ENCODE measurements around the gene OR10T2. TPM values are rescaled to one million over a fixed set of nuclear protein-coding genes. Genes with fewer than 3 reads are reported as not detected.

OR10T2 gene
- total and polyA plus RNA-seq, 2 donors, result not detected

Other genes starting within 250 kb of the OR10T2 start
- 1.6 TPM for gene CD1D, start 218.6 kb downstream of the OR10T2 start, total RNA-seq
- 2.7 TPM for gene CD1D, start 218.6 kb downstream of the OR10T2 start, polyA plus RNA-seq
- not detected for gene CD1A, start 145.0 kb downstream of the OR10T2 start, total RNA-seq
- gene CD1A, start 145.0 kb downstream of the OR10T2 start, polyA plus RNA-seq, result 0.05 TPM
- 2.9 TPM for gene CD1C, start 109.5 kb downstream of the OR10T2 start, total RNA-seq
- 0.70 TPM for gene CD1C, start 109.5 kb downstream of the OR10T2 start, polyA plus RNA-seq
- not detected for gene CD1B, start 67.9 kb downstream of the OR10T2 start, total RNA-seq
- 0.09 TPM for gene CD1B, start 67.9 kb downstream of the OR10T2 start, polyA plus RNA-seq
- gene CD1E, start 45.6 kb downstream of the OR10T2 start, total RNA-seq, result 0.69 TPM
- 1.0 TPM for gene CD1E, start 45.6 kb downstream of the OR10T2 start, polyA plus RNA-seq
- not detected for gene OR10K2, start 26.8 kb upstream of the OR10T2 start, total RNA-seq
- not detected for gene OR10K2, start 26.8 kb upstream of the OR10T2 start, polyA plus RNA-seq
- not detected for gene OR10K1, start 62.4 kb upstream of the OR10T2 start, total RNA-seq
- gene OR10K1, start 62.4 kb upstream of the OR10T2 start, polyA plus RNA-seq, result not detected
- not detected for gene OR10R2, start 72.8 kb upstream of the OR10T2 start, total RNA-seq
- not detected for gene OR10R2, start 72.8 kb upstream of the OR10T2 start, polyA plus RNA-seq
- gene OR6Y1, start 154.9 kb upstream of the OR10T2 start, total RNA-seq, result not detected
- gene OR6Y1, start 154.9 kb upstream of the OR10T2 start, polyA plus RNA-seq, result not detected
- gene OR6P1, start 171.1 kb upstream of the OR10T2 start, total RNA-seq, result not detected
- not detected for gene OR6P1, start 171.1 kb upstream of the OR10T2 start, polyA plus RNA-seq
- gene OR10X1, start 180.4 kb upstream of the OR10T2 start, total RNA-seq, result not detected
- gene OR10X1, start 180.4 kb upstream of the OR10T2 start, polyA plus RNA-seq, result not detected
- gene OR10Z1, start 205.8 kb upstream of the OR10T2 start, total RNA-seq, result not detected
- gene OR10Z1, start 205.8 kb upstream of the OR10T2 start, polyA plus RNA-seq, result not detected

Measured in urinary bladder (tissue), 2 donors.